PC-3 (cell line): ENCODE results near the gene CEP192. TPM values are rescaled to one million over a fixed set of nuclear protein-coding genes. Genes with fewer than 3 reads are reported as not detected.

Experiments
- ATAC-seq: fragments of 200-7000 bp; cut with Tn5 transposase; 2 replicates; pipeline ENCODE4 v1.9.1; 2020; ENCODE audit warnings: mild to moderate bottlenecking, moderate library complexity
- BruUV-seq: library from RNA; stranded (reverse); fragments of 400-500 nt; replicated peaks from 2 replicates; lab custom pipeline; 2021; lab: Mats Ljungman, UMichigan
- CTCF ChIA-PET: fragments of 300-600 bp; sonication (Branson Sonifier 250); formaldehyde crosslinking; loops from one replicate; lab custom pipeline; 2022; ENCODE audit warnings: antibody characterized with exemption; lab: Charles Lee
- POLR2A ChIA-PET: fragments of 300-600 bp; sonication (Branson Sonifier 250); formaldehyde crosslinking; loops from one replicate; lab custom pipeline; 2022; ENCODE audit warnings: antibody characterized with exemption; ENCODE audit not compliant: unreplicated experiment; lab: Charles Lee
- DNase-seq: peaks from one replicate; pipeline ENCODE4 v3.0.0-alpha.2; 2015
- H2AFZ ChIP-seq: fragments of 300-600 bp; sonication (generic); 2 replicates; pipeline ENCODE4 v1.6.0; 2016; ENCODE audit warnings: antibody characterized with exemption, low read length
- H3F3A ChIP-seq: fragments of 300-600 bp; sonication (generic); one replicate; pipeline ENCODE4 v1.6.0; 2017; ENCODE audit warnings: antibody characterized with exemption, low read length, control low read depth, mild to moderate bottlenecking; ENCODE audit not compliant: unreplicated experiment
- H3K27ac ChIP-seq: fragments of 300-600 bp; sonication (generic); 2 replicates; pipeline ENCODE4 v1.5.1; 2016; ENCODE audit warnings: mild to moderate bottlenecking, low read length
- H3K27me3 ChIP-seq: fragments of 300-600 bp; sonication (generic); 2 replicates; pipeline ENCODE4 v1.6.1; 2016; ENCODE audit warnings: low read length, mixed read lengths
- H3K36me3 ChIP-seq: fragments of 300-600 bp; sonication (generic); 2 replicates; pipeline ENCODE4 v1.6.1; 2016; ENCODE audit warnings: low read depth, mixed run types, low read length, mixed read lengths
- H3K4me1 ChIP-seq: fragments of 300-600 bp; sonication (generic); 2 replicates; pipeline ENCODE4 v1.5.1; 2016; ENCODE audit warnings: low read length; ENCODE audit not compliant: insufficient read depth
- H3K4me2 ChIP-seq: fragments of 300-600 bp; sonication (generic); 2 replicates; pipeline ENCODE4 v1.6.0; 2016; ENCODE audit warnings: low read length
- H3K4me3 ChIP-seq: fragments of 300-600 bp; sonication (generic); 2 replicates; pipeline ENCODE4 v1.5.1; 2016; ENCODE audit warnings: mild to moderate bottlenecking, low read length, mixed read lengths
- H3K79me2 ChIP-seq: fragments of 300-600 bp; sonication (generic); 2 replicates; pipeline ENCODE4 v1.6.1; 2017; ENCODE audit warnings: low read length, mixed read lengths
- H3K9ac ChIP-seq: fragments of 300-600 bp; sonication (generic); 2 replicates; pipeline ENCODE4 v1.6.0; 2016; ENCODE audit warnings: mild to moderate bottlenecking, low read length
- H3K9me2 ChIP-seq: fragments of 300-600 bp; sonication (generic); replicated peaks from 2 replicates; pipeline ENCODE4 v1.6.1; 2016; ENCODE audit warnings: mixed run types, low read length, mixed read lengths
- H3K9me3 ChIP-seq: fragments of 300-600 bp; sonication (generic); 2 replicates; pipeline ENCODE4 v1.6.1; 2016; ENCODE audit warnings: low read length, mixed read lengths
- H4K20me1 ChIP-seq: fragments of 300-600 bp; sonication (generic); 2 replicates; pipeline ENCODE4 v1.6.1; 2016; ENCODE audit warnings: low read length, mixed read lengths
- EZH2 ChIP-seq: fragments of 300-600 bp; sonication (generic); IDR thresholded peaks from one replicate; pipeline ENCODE4 v1.6.1; 2017; ENCODE audit warnings: antibody characterized with exemption, mild to moderate bottlenecking, low read length; ENCODE audit not compliant: unreplicated experiment
- EZH2phosphoT487 ChIP-seq: fragments of 300-600 bp; sonication (generic); IDR thresholded peaks from 2 replicates; pipeline ENCODE4 v1.6.1; 2018; ENCODE audit warnings: mild to moderate bottlenecking, antibody characterized with exemption, low read length, borderline replicate concordance
- intact Hi-C: fragments of 100-400 bp; cut with micrococcal nuclease; formaldehyde crosslinking; loops from 2 replicates; pipeline ENCODE4 v1.9.0; 2023
- total RNA-seq: library from RNA; depleted of rRNA; stranded (reverse); fragments of >200 nt; gene quantifications from 2 replicates; pipeline ENCODE4 v1.2.3, GENCODE V29; 2014
- TF ChIP-seq, protein P1 (sequence below): fragments of 300-600 bp; sonication (generic); conservative IDR thresholded peaks from 2 replicates; pipeline ENCODE4 v1.5.1; 2017; ENCODE audit warnings: antibody characterized with exemption, low read depth, mild to moderate bottlenecking, low read length

Gene CEP192
- total RNA-seq, 1 experiment from 2014 or later, result 32.6 TPM

DNA sequence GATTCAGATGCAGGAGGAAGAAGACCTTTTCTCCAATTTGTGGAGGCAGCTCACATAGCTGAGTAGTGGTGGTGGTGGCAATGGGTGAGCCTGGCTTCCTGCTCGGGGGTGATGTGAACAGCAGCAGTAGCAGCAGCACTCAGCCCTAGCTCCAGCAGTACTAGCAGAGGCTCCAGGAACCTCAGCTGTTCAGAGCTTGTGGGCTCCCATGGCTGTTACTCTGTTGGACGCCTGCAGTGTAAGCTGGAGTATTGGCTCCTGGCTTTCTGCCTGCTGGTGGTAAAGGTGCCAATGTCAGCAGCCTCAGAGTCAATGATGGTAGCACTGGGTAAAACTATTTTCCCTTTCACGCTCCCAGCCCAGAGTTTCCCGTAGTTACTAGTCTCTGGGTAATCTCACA, 46.5 kb upstream of the CEP192 start:
- Histone ChIP-seq H3K4me3 (no peak overlapping the region), H3K4me2 (no peak overlapping the region), H4K20me1 (no peaks in the 10 kb centered on the region), H2AFZ (no peak overlapping the region), H3K4me1 (peaks cover 13% of the 10 kb centered on the region; the same call in 1 of the 2 replicates), H3K27ac (no peak overlapping the region), H3K79me2 (peaks cover 31% of the 10 kb centered on the region), H3K9ac (no peak overlapping the region), H3K36me3 (0 out of 2 replicates have a peak, but pooled peaks cover 3% of the 10 kb centered on the region), H3K9me2 (no peaks in the 10 kb centered on the region), H3F3A (no peaks in the 10 kb centered on the region), H3K9me3 (no peaks in the 10 kb centered on the region), H3K27me3 (no peaks in the 10 kb centered on the region)
- CTCF ChIA-PET, result interaction anchor here (0.6 to 0.9 kb wide), 2 partner anchors 10 to 100 kb away, joined by 3 to 5 read pairs; no protein-coding TSS in a partner anchor
- BruUV-seq, result no TSS peak
- intact Hi-C loops, result loop anchor here (5.0 kb wide), 1 partner anchor 567 kb away; the partner anchor contains the start of gene AFG3L2
- POLR2A ChIA-PET, result no interaction called here
- TF ChIP-seq EZH2phosphoT487 (no peak), EZH2 (no peak)
- TF ChIP-seq, protein P1, sequence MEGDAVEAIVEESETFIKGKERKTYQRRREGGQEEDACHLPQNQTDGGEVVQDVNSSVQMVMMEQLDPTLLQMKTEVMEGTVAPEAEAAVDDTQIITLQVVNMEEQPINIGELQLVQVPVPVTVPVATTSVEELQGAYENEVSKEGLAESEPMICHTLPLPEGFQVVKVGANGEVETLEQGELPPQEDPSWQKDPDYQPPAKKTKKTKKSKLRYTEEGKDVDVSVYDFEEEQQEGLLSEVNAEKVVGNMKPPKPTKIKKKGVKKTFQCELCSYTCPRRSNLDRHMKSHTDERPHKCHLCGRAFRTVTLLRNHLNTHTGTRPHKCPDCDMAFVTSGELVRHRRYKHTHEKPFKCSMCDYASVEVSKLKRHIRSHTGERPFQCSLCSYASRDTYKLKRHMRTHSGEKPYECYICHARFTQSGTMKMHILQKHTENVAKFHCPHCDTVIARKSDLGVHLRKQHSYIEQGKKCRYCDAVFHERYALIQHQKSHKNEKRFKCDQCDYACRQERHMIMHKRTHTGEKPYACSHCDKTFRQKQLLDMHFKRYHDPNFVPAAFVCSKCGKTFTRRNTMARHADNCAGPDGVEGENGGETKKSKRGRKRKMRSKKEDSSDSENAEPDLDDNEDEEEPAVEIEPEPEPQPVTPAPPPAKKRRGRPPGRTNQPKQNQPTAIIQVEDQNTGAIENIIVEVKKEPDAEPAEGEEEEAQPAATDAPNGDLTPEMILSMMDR, result no peak
- no peak for ATAC-seq
- no peak for DNase-seq

DNA sequence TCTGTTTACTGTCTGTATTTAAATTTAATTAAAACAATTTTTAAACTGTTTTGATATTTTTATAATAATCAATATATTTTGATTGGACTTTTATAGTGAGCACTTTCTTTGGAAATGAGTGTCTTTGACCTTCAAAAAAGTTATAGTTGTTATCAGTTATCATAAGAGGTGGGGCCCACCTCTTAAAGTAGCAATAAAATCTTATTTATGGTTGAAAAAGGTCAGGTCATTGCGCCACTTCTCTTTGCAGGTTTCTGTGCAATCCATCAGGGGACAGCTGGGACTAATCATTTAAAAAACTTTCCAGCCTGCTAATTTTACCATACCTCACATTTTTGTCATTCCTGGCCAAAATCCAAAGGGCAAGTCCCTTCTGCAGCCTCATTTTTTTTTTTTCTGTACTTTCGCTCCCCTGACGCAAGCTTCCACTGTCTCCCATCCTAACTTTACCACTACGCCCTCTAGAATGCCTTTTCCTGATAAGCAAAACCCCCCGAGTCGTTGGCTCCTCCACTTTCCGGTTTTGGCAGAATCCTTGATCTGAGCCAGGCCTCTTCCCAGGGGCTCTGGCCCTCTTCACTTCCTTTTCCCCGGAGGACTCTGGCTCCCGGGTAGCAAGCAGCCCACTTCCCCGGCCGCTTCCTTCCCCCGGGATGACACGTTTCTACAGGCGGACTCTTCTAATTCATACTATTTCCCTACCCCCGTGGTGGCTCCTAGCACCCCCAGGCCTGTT, 44.4 kb upstream of the CEP192 start:
- H3K9me3 ChIP-seq, result no peaks in the 10 kb centered on the region
- TF ChIP-seq, protein P1, result peak; percentile 31; the same call in 1 of the 2 replicates
- no peak for TF ChIP-seq EZH2phosphoT487
- no peaks in the 10 kb centered on the region for H3K27me3 ChIP-seq
- peak overlapping the region; percentile 85 for H3K9ac ChIP-seq
- CTCF ChIA-PET, result interaction anchor here (0.6 kb wide), 1 partner anchor 244 kb away, joined by 5 read pairs; the partner anchor contains the start of genes CEP76 and PSMG2
- peak overlapping the region; percentile 96 for H3K4me2 ChIP-seq
- POLR2A ChIA-PET, result interaction anchor here (0.6 kb wide), 1 partner anchor 63 kb away, joined by 4 read pairs; no protein-coding TSS in a partner anchor
- no peaks in the 10 kb centered on the region for H3K9me2 ChIP-seq
- H2AFZ ChIP-seq, result peak overlapping the region; percentile 90
- peak; percentile 56 for DNase-seq
- BruUV-seq, result no TSS peak
- peak; percentile 2 for ATAC-seq
- peaks cover 51% of the 10 kb centered on the region for H3K79me2 ChIP-seq
- H3K27ac ChIP-seq, result peak overlapping the region; percentile 72
- intact Hi-C loops, result loop anchor here (5.0 kb wide), 1 partner anchor 569 kb away; the partner anchor contains the start of gene AFG3L2
- H3K36me3 ChIP-seq, result peaks cover 6% of the 10 kb centered on the region; the same call in 1 of the 2 replicates
- H3K4me3 ChIP-seq, result peak overlapping the region; percentile 89
- H3F3A ChIP-seq, result no peaks in the 10 kb centered on the region
- H3K4me1 ChIP-seq, result peaks cover 23% of the 10 kb centered on the region
- peaks cover 13% of the 10 kb centered on the region; the same call in 1 of the 2 replicates for H4K20me1 ChIP-seq
